Measurements from ENCODE around the gene NIPAL4.

- TF ChIP-seq EZH2 (IDR thresholded peaks at IDR 0.05; ENCODE audit: borderline replicate concordance, low read depth, low read length, severe bottlenecking): no peak
- no peak for TF ChIP-seq CTCF (IDR thresholded peaks at IDR 0.05; ENCODE audit: extremely low read depth in 1 of 2, insufficient read depth in 1 of 2, low read depth in 1 of 2, low read length in 2 of 2)
- no peak for TF ChIP-seq POLR2A (IDR thresholded peaks at IDR 0.05; ENCODE audit: low read depth, low read length)
- no peak for TF ChIP-seq POLR2AphosphoS5 (IDR thresholded peaks at IDR 0.05; ENCODE audit: insufficient read depth, low read depth, low read length)
- TF ChIP-seq FOS (IDR thresholded peaks at IDR 0.05; ENCODE audit: borderline replicate concordance, insufficient read depth, low read length): no peak
- no peak for TF ChIP-seq JUN (IDR thresholded peaks at IDR 0.05; ENCODE audit: borderline replicate concordance, insufficient read depth, insufficient read length, low read depth)
Measured at GRCh38 chr5:157458835-157459234, 1.2 kb upstream of the NIPAL4 start.

All from endothelial cell of umbilical vein (primary cell).